Gastrocnemius medialis (tissue), 4 donors: ENCODE measurements around the gene CASP4.

ENCODE experiments used
- POLR2A ChIP-seq, 2 donors: fragments of 450-650 bp; IDR thresholded peaks; one replicate each; pipeline ENCODE4 v1.6.1; 2017; ENCODE audit warnings: antibody characterized with exemption in 2 of 2, mild to moderate bottlenecking in 2 of 2, moderate library complexity in 2 of 2
- TF ChIP-seq, protein P1 (sequence below), 5 experiments: fragments of 450-650 bp in 3 of 5; fragments of 200-600 bp in 2 of 5; sonication (generic) in 2 of 5; IDR thresholded peaks in 4 of 5; conservative IDR thresholded peaks in 1 of 5; 1 replicate in 4 of 5; 2 replicates in 1 of 5; pipeline ENCODE4 v1.5.1; 2016 to 2019; ENCODE audit warnings: antibody characterized with exemption in 5 of 5, mild to moderate bottlenecking in 3 of 5, moderate library complexity in 3 of 5

GRCh38 chr11:104991994-104992393 lies 23.6 kb upstream of the CASP4 start:
- TF ChIP-seq, protein P1, sequence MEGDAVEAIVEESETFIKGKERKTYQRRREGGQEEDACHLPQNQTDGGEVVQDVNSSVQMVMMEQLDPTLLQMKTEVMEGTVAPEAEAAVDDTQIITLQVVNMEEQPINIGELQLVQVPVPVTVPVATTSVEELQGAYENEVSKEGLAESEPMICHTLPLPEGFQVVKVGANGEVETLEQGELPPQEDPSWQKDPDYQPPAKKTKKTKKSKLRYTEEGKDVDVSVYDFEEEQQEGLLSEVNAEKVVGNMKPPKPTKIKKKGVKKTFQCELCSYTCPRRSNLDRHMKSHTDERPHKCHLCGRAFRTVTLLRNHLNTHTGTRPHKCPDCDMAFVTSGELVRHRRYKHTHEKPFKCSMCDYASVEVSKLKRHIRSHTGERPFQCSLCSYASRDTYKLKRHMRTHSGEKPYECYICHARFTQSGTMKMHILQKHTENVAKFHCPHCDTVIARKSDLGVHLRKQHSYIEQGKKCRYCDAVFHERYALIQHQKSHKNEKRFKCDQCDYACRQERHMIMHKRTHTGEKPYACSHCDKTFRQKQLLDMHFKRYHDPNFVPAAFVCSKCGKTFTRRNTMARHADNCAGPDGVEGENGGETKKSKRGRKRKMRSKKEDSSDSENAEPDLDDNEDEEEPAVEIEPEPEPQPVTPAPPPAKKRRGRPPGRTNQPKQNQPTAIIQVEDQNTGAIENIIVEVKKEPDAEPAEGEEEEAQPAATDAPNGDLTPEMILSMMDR (IDR thresholded peaks at IDR 0.05 in 4 of 5, conservative IDR thresholded peaks at IDR 0.05 in 1 of 5), result no peak
- TF ChIP-seq POLR2A (IDR thresholded peaks at IDR 0.05), result no peak
